GM23248 (cell line): ENCODE data around the gene DNAH14. TPM values are rescaled to one million over a fixed set of nuclear protein-coding genes. Genes with fewer than 3 reads are reported as not detected.
"Not testable (repeated sequence)": the region's sequence is repeated elsewhere in the genome, so short reads cannot be mapped to it uniquely, and the experiment has no call there.

Experiments
- DNase-seq: peaks from one replicate; pipeline ENCODE4 v3.0.0-alpha.2; 2015
- H2AFZ ChIP-seq: fragments of 200-600 bp; sonication (generic); 2 replicates; pipeline ENCODE4 v1.6.1; 2016; ENCODE audit warnings: antibody characterized with exemption
- H3F3A ChIP-seq: fragments of 200-600 bp; sonication (generic); 2 replicates; pipeline ENCODE4 v1.6.1; 2016; ENCODE audit warnings: mild to moderate bottlenecking, antibody characterized with exemption, mixed run types; ENCODE audit not compliant: insufficient read depth
- H3K27ac ChIP-seq: fragments of 200-600 bp; sonication (generic); 2 replicates; pipeline ENCODE4 v1.5.1; 2016; ENCODE audit warnings: mild to moderate bottlenecking
- H3K27me3 ChIP-seq: fragments of 200-600 bp; sonication (generic); replicated peaks from 2 replicates; pipeline ENCODE4 v1.6.1; 2016; ENCODE audit warnings: mild to moderate bottlenecking; ENCODE audit not compliant: insufficient read depth
- H3K36me3 ChIP-seq: fragments of 200-600 bp; sonication (generic); 2 replicates; pipeline ENCODE4 v1.6.1; 2016; ENCODE audit warnings: low read depth, mild to moderate bottlenecking
- H3K4me1 ChIP-seq: fragments of 200-600 bp; sonication (generic); 2 replicates; pipeline ENCODE4 v1.6.1; 2016; ENCODE audit warnings: mild to moderate bottlenecking; ENCODE audit not compliant: insufficient read depth
- H3K4me2 ChIP-seq: fragments of 200-600 bp; sonication (generic); one replicate; pipeline ENCODE4 v1.6.1; 2016; ENCODE audit warnings: mild to moderate bottlenecking; ENCODE audit not compliant: unreplicated experiment
- H3K4me3 ChIP-seq: fragments of 200-600 bp; sonication (generic); 2 replicates; pipeline ENCODE4 v1.5.1; 2016; ENCODE audit warnings: mild to moderate bottlenecking
- H3K79me2 ChIP-seq: fragments of 200-600 bp; sonication (generic); 2 replicates; pipeline ENCODE4 v1.6.1; 2016; ENCODE audit warnings: mild to moderate bottlenecking; ENCODE audit not compliant: insufficient read depth
- H3K9ac ChIP-seq: fragments of 200-600 bp; sonication (generic); 2 replicates; pipeline ENCODE4 v1.6.1; 2016; ENCODE audit warnings: mild to moderate bottlenecking
- H3K9me2 ChIP-seq: fragments of 200-600 bp; sonication (generic); 2 replicates; pipeline ENCODE4 v1.6.1; 2016; ENCODE audit warnings: mixed run types, mild to moderate bottlenecking, moderate library complexity; ENCODE audit not compliant: insufficient read depth
- H3K9me3 ChIP-seq: fragments of 200-600 bp; sonication (generic); one replicate; pipeline ENCODE4 v1.6.1; 2017; ENCODE audit warnings: low read depth
- H4K20me1 ChIP-seq: fragments of 200-600 bp; sonication (generic); 2 replicates; pipeline ENCODE4 v1.6.0; 2016; ENCODE audit not compliant: insufficient read depth
- EZH2 ChIP-seq: fragments of 200-600 bp; sonication (generic); IDR thresholded peaks from 2 replicates; pipeline ENCODE4 v1.6.1; 2018; ENCODE audit warnings: antibody characterized with exemption, mild to moderate bottlenecking; ENCODE audit not compliant: insufficient read depth, poor library complexity, severe bottlenecking
- EZH2phosphoT487 ChIP-seq: fragments of 200-600 bp; sonication (generic); IDR thresholded peaks from 2 replicates; pipeline ENCODE4 v1.6.1; 2018; ENCODE audit warnings: antibody characterized with exemption, moderate library complexity, mild to moderate bottlenecking, low read depth; ENCODE audit not compliant: insufficient read depth
- WGBS, 2 experiments: methylation state at CpG; one replicate each; pipeline ENCODE4 v1.1.6; 2015 to 2017; ENCODE audit warnings: low lambda C conversion rate in 2 of 2, low coverage in 1 of 2; ENCODE audit errors: missing lambda C conversion rate in 2 of 2; 5-methylcytosine and 5-hydroxymethylcytosine counted together
- in situ Hi-C: fragments of 300-500 bp; cut with MboI; formaldehyde crosslinking; loops from 2 replicates; pipeline ENCODE4 v1.15.0; 2020
- polyA plus RNA-seq: library from polyadenylated mRNA; unstranded; fragments of >200 nt; fragmentation: Nextera tagmentation; extraction: Ambion mirVana; gene quantifications from 2 replicates; pipeline ENCODE4 v1.2.1, GENCODE V29; 2016
- total RNA-seq: library from RNA; depleted of rRNA; stranded (reverse); fragments of >200 nt; shearing (Covaris generic); gene quantifications from 2 replicates; pipeline ENCODE4 v1.2.3, GENCODE V29; 2014

The DNAH14 gene
- total and polyA plus RNA-seq, 2 experiments from 2014 or later: 9.9 to 20.8 TPM

- in situ Hi-C loops: no loop called here
Observed at GRCh38 chr1:225143001-225143400, 213.5 kb downstream of the DNAH14 start.

GRCh38 chr1:225146478-225146877 is 217.0 kb downstream of the DNAH14 start:
- in situ Hi-C loops: no loop called here
- no peak overlapping the region for H3K4me2 ChIP-seq
- H3K4me3 ChIP-seq: no peak overlapping the region
- no peak overlapping the region for H2AFZ ChIP-seq
- no peaks in the 10 kb centered on the region for H3F3A ChIP-seq
- H4K20me1 ChIP-seq: no peaks in the 10 kb centered on the region
- no peak for DNase-seq
- H3K36me3 ChIP-seq: no peaks in the 10 kb centered on the region
- H3K4me1 ChIP-seq: no peaks in the 10 kb centered on the region
- no peak overlapping the region for H3K9ac ChIP-seq
- TF ChIP-seq EZH2phosphoT487: no peak
- no peak for TF ChIP-seq EZH2
- no peaks in the 10 kb centered on the region for H3K27me3 ChIP-seq
- H3K27ac ChIP-seq: no peak overlapping the region
- no peaks in the 10 kb centered on the region for H3K9me2 ChIP-seq
- no peaks in the 10 kb centered on the region for H3K9me3 ChIP-seq
- no peaks in the 10 kb centered on the region for H3K79me2 ChIP-seq
- WGBS, 2 experiments: 51 to 53% methylated on average over 5 of the region's 5 CpGs

More at GRCh38 chr1:225143001-225143400, 213.5 kb downstream of the DNAH14 start:
- H2AFZ ChIP-seq: no peak overlapping the region
- no peaks in the 10 kb centered on the region for H3K36me3 ChIP-seq
- no peak for TF ChIP-seq EZH2
- no peaks in the 10 kb centered on the region for H3K4me1 ChIP-seq
- H3F3A ChIP-seq: no peaks in the 10 kb centered on the region
- H3K27ac ChIP-seq: no peak overlapping the region
- no peak overlapping the region for H3K4me3 ChIP-seq
- no peaks in the 10 kb centered on the region for H3K79me2 ChIP-seq
- H3K9ac ChIP-seq: no peak overlapping the region
- H3K4me2 ChIP-seq: no peak overlapping the region
- H3K9me3 ChIP-seq: no peaks in the 10 kb centered on the region
- H3K9me2 ChIP-seq: no peaks in the 10 kb centered on the region
- no peak for DNase-seq
- H3K27me3 ChIP-seq: no peaks in the 10 kb centered on the region
- H4K20me1 ChIP-seq: no peaks in the 10 kb centered on the region

GRCh38 chr1:225147791-225148190 is 218.3 kb downstream of the DNAH14 start:
- H4K20me1 ChIP-seq, DNase-seq, H3K9ac ChIP-seq, H3K4me1 ChIP-seq, H3K4me3 ChIP-seq, H3K9me2 ChIP-seq, H3K4me2 ChIP-seq, H3F3A ChIP-seq, H3K27me3 ChIP-seq, in situ Hi-C loops, H3K9me3 ChIP-seq, H2AFZ ChIP-seq, H3K27ac ChIP-seq, H3K36me3 ChIP-seq, H3K79me2 ChIP-seq: not testable (repeated sequence)

- Histone ChIP-seq H4K20me1 (no peaks in the 10 kb centered on the region), H3K79me2 (no peaks in the 10 kb centered on the region), H3K9me2 (no peaks in the 10 kb centered on the region), H3K4me3 (no peak overlapping the region), H3K27ac (no peak overlapping the region), H3K27me3 (no peaks in the 10 kb centered on the region), H3K4me1 (no peaks in the 10 kb centered on the region), H3K4me2 (no peak overlapping the region), H3K9me3 (no peaks in the 10 kb centered on the region), H3F3A (no peaks in the 10 kb centered on the region), H2AFZ (no peak overlapping the region), H3K36me3 (no peaks in the 10 kb centered on the region), H3K9ac (no peak overlapping the region)
- TF ChIP-seq EZH2: no peak
- no peak for TF ChIP-seq EZH2phosphoT487
- DNase-seq: no peak
- in situ Hi-C loops: no loop called here
Observed at GRCh38 chr1:225152061-225152460, 222.6 kb downstream of the DNAH14 start.

GRCh38 chr1:225155555-225155954 is 226.1 kb downstream of the DNAH14 start:
- Histone ChIP-seq H3K36me3 (no peaks in the 10 kb centered on the region), H3K79me2 (no peaks in the 10 kb centered on the region), H3K4me3 (no peak overlapping the region), H4K20me1 (no peaks in the 10 kb centered on the region), H3K27me3 (no peaks in the 10 kb centered on the region), H3K9ac (no peak overlapping the region), H3K27ac (no peak overlapping the region), H2AFZ (no peak overlapping the region), H3K9me2 (no peaks in the 10 kb centered on the region), H3K4me2 (no peak overlapping the region), H3K4me1 (no peaks in the 10 kb centered on the region), H3K9me3 (no peaks in the 10 kb centered on the region), H3F3A (no peaks in the 10 kb centered on the region)
- DNase-seq: no peak
- 79 to 96% methylated on average over 1 of the region's 1 CpG for WGBS, 2 experiments
- in situ Hi-C loops: no loop called here
- TF ChIP-seq EZH2phosphoT487: no peak
- TF ChIP-seq EZH2: no peak
